Right atrium auricular region (tissue), 2 donors: ENCODE measurements around the gene CIZ1. TPM values are rescaled to one million over a fixed set of nuclear protein-coding genes. Genes with fewer than 3 reads are reported as not detected.
A peak's percentile ranks its signal among the peaks of the same experiment; 100 is the strongest.
"Not testable (repeated sequence)": the region's sequence is repeated elsewhere in the genome, so short reads cannot be mapped to it uniquely, and the experiment has no call there.

Source experiments
- DNase-seq: peaks from one replicate; pipeline ENCODE4 v3.0.0-alpha.2; 2019; ENCODE audit warnings: low spot score
- H3K27ac ChIP-seq, 2 donors: fragments of 200-600 bp; sonication (generic); 1 replicate in 1 of 2; 2 replicates in 1 of 2; pipeline ENCODE4 v1.5.1; 2016 to 2019
- H3K27me3 ChIP-seq, 2 donors: fragments of 200-600 bp; sonication (generic); one replicate each; pipeline versions ENCODE4 v1.5.1 to v1.6.0; 2017 to 2019
- H3K36me3 ChIP-seq: fragments of 200-600 bp; sonication (generic); one replicate; pipeline ENCODE4 v1.5.1; 2016
- H3K4me1 ChIP-seq, 2 donors: fragments of 200-600 bp; sonication (generic); one replicate each; pipeline versions ENCODE4 v1.5.1 to v1.6.0; 2017 to 2019
- H3K4me3 ChIP-seq, 2 donors: fragments of 200-600 bp; sonication (generic); 1 replicate in 1 of 2; 2 replicates in 1 of 2; pipeline ENCODE4 v1.5.1; 2017 to 2019; ENCODE audit warnings: mild to moderate bottlenecking in 1 of 2, moderate library complexity in 1 of 2
- H3K9me3 ChIP-seq, 2 donors: fragments of 200-600 bp; sonication (generic); one replicate each; pipeline ENCODE4 v1.5.1; 2019
- total RNA-seq, 2 donors: library from RNA; depleted of rRNA; stranded (reverse); fragments of >200 nt; gene quantifications; one replicate each; pipeline ENCODE4 v1.1.0, GENCODE V29; 2016
- TF ChIP-seq, protein P1 (sequence below), 2 donors: fragments of 200-600 bp; sonication (generic); IDR thresholded peaks; one replicate each; pipeline ENCODE4 v1.5.1; 2019; ENCODE audit warnings: antibody characterized with exemption in 2 of 2

Gene CIZ1
- total RNA-seq, 2 donors from 2014 or later, result 41.6 to 45.9 TPM

DNA sequence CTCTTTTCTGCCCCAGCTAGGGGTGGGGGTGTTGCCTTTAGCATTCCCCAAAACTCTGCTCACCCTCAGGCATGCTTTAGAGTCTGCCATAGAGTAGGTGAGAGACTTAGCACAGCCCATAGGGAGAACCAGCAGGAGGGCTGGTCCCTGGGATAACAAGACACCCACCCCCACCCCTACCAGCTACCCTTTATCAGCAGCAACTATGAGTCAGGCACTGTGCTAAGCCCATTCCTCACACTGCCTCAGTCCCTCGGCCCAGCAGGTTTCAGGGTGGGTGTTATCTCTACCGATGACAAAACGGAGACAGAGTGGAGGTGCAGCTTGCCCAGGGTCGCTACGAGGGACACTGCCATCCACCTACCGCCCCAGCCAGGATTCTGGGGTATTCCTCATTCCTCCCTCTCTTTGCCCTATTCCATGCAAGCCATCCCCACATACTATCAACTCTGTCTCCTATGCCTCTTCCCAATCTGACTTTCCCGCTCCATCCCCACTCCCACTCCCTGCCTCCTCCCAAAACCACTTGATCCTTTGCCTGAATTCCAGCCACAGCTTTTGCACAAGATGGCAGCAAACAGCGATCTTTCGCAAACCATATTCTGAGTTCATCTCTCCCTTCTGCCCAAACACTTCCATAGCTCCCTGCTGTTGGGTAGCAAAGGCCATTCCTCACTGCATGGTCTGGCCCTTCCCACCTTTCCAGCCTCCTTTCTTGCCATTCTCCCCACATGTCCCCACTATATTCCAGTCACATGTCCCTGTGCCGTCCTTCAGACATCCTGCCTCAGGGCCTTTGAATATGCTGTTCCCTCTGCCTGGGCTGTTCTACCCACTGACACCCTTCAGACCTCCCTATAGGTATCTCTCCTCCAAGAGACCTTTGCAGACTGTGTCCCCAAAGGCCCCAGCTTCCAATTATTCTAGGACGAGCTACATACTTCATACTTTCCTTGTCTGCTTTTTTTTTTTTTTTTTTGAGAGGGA is 5.1 kb downstream of the CIZ1 start:
- Histone ChIP-seq H3K4me1 (peaks cover 0 to 11% of the 10 kb centered on the region in 2 donors), H3K36me3 (peaks cover 41% of the 10 kb centered on the region), H3K27ac (no peak overlapping the region), H3K4me3 (no peak overlapping the region), H3K9me3 (no peaks in the 10 kb centered on the region), H3K27me3 (no peaks in the 10 kb centered on the region)
- TF ChIP-seq, protein P1, sequence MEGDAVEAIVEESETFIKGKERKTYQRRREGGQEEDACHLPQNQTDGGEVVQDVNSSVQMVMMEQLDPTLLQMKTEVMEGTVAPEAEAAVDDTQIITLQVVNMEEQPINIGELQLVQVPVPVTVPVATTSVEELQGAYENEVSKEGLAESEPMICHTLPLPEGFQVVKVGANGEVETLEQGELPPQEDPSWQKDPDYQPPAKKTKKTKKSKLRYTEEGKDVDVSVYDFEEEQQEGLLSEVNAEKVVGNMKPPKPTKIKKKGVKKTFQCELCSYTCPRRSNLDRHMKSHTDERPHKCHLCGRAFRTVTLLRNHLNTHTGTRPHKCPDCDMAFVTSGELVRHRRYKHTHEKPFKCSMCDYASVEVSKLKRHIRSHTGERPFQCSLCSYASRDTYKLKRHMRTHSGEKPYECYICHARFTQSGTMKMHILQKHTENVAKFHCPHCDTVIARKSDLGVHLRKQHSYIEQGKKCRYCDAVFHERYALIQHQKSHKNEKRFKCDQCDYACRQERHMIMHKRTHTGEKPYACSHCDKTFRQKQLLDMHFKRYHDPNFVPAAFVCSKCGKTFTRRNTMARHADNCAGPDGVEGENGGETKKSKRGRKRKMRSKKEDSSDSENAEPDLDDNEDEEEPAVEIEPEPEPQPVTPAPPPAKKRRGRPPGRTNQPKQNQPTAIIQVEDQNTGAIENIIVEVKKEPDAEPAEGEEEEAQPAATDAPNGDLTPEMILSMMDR (IDR thresholded peaks at IDR 0.05), result no peak
- DNase-seq, result no peak

DNA sequence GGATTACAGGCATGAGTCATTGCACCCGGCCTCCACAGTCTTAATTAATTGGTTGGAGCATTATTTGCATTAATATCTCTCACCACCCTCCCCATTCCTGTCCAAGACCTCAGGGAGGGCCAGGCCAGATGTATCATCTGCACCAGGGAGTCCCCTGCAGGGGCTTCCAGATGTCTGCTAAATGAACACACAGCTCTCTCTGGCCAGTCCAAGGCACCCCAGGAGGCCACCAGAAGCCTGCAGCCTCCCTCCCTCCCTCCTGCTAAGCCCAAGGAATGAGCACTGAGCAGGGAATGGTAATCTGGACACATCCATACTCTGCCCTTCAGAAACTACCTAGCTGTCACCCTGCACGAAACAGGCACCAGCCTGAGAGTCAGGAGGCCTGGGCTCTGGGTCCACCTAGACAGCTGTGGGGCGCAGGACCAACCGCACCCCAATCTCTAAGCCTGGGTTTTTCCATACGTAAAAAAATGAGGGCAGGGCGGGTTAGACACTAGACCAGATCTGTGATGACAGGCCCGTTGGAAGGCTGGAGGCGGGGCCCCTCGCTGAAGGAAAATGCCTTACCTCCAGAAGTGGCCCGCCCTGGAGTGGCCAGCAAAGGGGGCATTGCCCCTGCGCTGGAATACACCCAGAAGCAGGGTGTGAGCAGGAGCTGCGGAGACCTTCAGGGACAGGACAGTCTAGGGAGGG is 8.3 kb downstream of the CIZ1 start:
- Histone ChIP-seq H3K36me3 (peaks cover 65% of the 10 kb centered on the region), H3K9me3 (no peaks in the 10 kb centered on the region), H3K4me3 (no peak overlapping the region), H3K27ac (no peak overlapping the region), H3K27me3 (no peaks in the 10 kb centered on the region), H3K4me1 (no peaks in the 10 kb centered on the region)
- TF ChIP-seq, protein P1 (IDR thresholded peaks at IDR 0.05), result no peak
- no peak for DNase-seq

DNA sequence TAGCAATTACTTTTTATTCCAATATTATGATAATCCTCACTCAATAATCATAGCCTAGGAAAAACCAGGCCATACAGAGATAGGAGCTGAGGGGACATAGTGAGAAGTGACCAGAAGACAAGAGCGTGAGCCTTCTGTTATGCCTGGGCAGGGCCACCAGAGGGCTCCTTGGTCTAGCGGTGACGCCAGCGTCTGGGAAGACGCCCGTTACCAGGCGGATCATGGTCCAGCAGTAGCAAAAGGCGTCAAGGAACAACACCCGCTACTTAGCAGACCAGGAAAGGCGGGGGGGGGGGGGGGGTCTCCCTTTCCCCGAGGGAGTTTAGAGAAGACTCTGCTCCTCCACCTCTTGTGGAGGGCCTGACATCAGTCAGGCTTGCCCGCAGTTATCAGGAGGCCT is 9.9 kb downstream of the CIZ1 start:
- DNase-seq, result peak; percentile 77
- not testable (repeated sequence) for H3K27me3 ChIP-seq, H3K4me3 ChIP-seq, H3K9me3 ChIP-seq, H3K27ac ChIP-seq, H3K4me1 ChIP-seq
- peaks cover 72% of the 10 kb centered on the region for H3K36me3 ChIP-seq
- TF ChIP-seq, protein P1 (IDR thresholded peaks at IDR 0.05), result peak; percentile 21 to 55

DNA sequence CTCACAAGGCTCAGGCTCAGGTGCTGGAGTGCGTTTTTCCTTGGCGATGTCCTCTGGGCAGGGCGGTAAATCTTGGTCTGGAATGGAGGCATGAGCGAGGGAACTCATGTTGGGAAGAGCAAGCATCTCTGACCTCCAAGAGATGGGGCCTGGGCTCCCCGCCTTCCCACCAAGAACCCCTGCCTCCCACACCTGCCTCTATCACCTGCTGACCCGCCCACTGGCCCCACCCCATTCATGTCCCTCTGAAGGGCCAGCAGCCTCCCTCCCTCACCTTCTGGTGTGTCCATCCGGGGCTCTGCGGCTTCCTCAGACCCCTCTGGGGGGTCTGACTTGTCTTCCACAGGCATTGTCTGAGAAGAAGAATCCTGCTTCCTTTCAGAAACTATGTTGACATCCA is 10.9 kb downstream of the CIZ1 start:
- Histone ChIP-seq H3K36me3 (peaks cover 80% of the 10 kb centered on the region), H3K27ac (no peak overlapping the region), H3K27me3 (no peaks in the 10 kb centered on the region), H3K9me3 (no peaks in the 10 kb centered on the region), H3K4me3 (no peak overlapping the region), H3K4me1 (no peaks in the 10 kb centered on the region)
- DNase-seq, result no peak
- TF ChIP-seq, protein P1 (IDR thresholded peaks at IDR 0.05), result no peak

DNA sequence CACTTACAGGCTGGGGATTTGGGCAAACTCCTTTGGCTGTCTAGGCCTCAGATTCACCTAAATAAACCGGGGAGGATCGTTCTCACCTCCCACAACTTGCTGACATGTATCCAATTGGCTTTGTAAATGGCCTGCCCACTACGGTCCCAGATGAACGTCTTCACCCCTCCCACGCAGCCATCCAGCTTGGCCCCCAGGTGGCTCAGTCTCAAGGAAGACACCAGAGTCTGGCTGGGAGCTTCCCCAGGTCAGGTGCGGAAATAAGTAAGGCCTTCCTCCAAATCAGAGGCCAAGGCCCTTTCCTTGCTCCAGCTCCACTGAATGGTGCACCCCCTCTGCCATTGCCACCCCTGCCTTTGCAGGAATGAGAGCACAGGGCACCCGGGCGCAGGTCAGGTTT is 11.4 kb downstream of the CIZ1 start:
- H3K36me3 ChIP-seq, result peaks cover 80% of the 10 kb centered on the region
- H3K4me3 ChIP-seq, result no peak overlapping the region
- H3K9me3 ChIP-seq, result no peaks in the 10 kb centered on the region
- no peak overlapping the region for H3K27ac ChIP-seq
- TF ChIP-seq, protein P1 (IDR thresholded peaks at IDR 0.05), result no peak
- H3K27me3 ChIP-seq, result no peaks in the 10 kb centered on the region
- DNase-seq, result no peak
- H3K4me1 ChIP-seq, result no peaks in the 10 kb centered on the region
